HCT116 (cell line): ENCODE results near the gene OCEL1.

ENCODE experiments used
- CTCF ChIP-seq, 3 experiments: fragments of 200-600 bp in 1 of 3; sonication (generic) in 1 of 3; IDR thresholded peaks in 2 of 3; conservative IDR thresholded peaks in 1 of 3; 2 replicates each; pipeline ENCODE4 v1.5.1; 2012 to 2017; ENCODE audit warnings: low read depth in 2 of 3, low read length in 2 of 3, antibody characterized with exemption in 1 of 3, borderline replicate concordance in 1 of 3, control low read depth in 1 of 3, mild to moderate bottlenecking in 1 of 3, mixed read lengths in 1 of 3, mixed run types in 1 of 3, moderate library complexity in 1 of 3; ENCODE audit not compliant: insufficient read depth in 1 of 3
- EZH2 ChIP-seq: fragments of 200-600 bp; sonication (generic); IDR thresholded peaks from 2 replicates; pipeline ENCODE4 v1.6.1; 2017; ENCODE audit warnings: antibody characterized with exemption, mixed run types
- POLR2A ChIP-seq: IDR thresholded peaks from 2 replicates; pipeline ENCODE4 v1.7.0; 2011; ENCODE audit warnings: borderline replicate concordance; ENCODE audit not compliant: insufficient read depth, insufficient read length; ENCODE audit errors: extremely low read depth
- SRF ChIP-seq: IDR thresholded peaks from 2 replicates; pipeline ENCODE4 v1.6.1; 2012; ENCODE audit warnings: low read depth
- TF ChIP-seq, protein P1 (sequence below): IDR thresholded peaks from 2 replicates; pipeline ENCODE4 v1.6.1; 2012; ENCODE audit warnings: low read depth

GRCh38 chr19:17256130-17256529, 30.1 kb downstream of the OCEL1 start:
- no peak for TF ChIP-seq POLR2A
- no peak for TF ChIP-seq CTCF (IDR thresholded peaks at IDR 0.05 in 2 of 3, conservative IDR thresholded peaks at IDR 0.05 in 1 of 3; ENCODE audit: borderline replicate concordance in 1 of 3, insufficient read depth in 1 of 3, low read depth in 2 of 3, low read length in 2 of 3)
- TF ChIP-seq, protein P1, sequence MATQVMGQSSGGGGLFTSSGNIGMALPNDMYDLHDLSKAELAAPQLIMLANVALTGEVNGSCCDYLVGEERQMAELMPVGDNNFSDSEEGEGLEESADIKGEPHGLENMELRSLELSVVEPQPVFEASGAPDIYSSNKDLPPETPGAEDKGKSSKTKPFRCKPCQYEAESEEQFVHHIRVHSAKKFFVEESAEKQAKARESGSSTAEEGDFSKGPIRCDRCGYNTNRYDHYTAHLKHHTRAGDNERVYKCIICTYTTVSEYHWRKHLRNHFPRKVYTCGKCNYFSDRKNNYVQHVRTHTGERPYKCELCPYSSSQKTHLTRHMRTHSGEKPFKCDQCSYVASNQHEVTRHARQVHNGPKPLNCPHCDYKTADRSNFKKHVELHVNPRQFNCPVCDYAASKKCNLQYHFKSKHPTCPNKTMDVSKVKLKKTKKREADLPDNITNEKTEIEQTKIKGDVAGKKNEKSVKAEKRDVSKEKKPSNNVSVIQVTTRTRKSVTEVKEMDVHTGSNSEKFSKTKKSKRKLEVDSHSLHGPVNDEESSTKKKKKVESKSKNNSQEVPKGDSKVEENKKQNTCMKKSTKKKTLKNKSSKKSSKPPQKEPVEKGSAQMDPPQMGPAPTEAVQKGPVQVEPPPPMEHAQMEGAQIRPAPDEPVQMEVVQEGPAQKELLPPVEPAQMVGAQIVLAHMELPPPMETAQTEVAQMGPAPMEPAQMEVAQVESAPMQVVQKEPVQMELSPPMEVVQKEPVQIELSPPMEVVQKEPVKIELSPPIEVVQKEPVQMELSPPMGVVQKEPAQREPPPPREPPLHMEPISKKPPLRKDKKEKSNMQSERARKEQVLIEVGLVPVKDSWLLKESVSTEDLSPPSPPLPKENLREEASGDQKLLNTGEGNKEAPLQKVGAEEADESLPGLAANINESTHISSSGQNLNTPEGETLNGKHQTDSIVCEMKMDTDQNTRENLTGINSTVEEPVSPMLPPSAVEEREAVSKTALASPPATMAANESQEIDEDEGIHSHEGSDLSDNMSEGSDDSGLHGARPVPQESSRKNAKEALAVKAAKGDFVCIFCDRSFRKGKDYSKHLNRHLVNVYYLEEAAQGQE = no peak
- TF ChIP-seq SRF = no peak
- TF ChIP-seq EZH2 = no peak
